ENCODE results near the gene ADCY4. TPM values are rescaled to one million over a fixed set of nuclear protein-coding genes. Genes with fewer than 3 reads are reported as not detected.
"Not testable (repeated sequence)": the region's sequence is repeated elsewhere in the genome, so short reads cannot be mapped to it uniquely, and the experiment has no call there.

ADCY4 gene
- total RNA-seq, 2 donors from 2014 or later: 35.2 to 36.0 TPM

DNA sequence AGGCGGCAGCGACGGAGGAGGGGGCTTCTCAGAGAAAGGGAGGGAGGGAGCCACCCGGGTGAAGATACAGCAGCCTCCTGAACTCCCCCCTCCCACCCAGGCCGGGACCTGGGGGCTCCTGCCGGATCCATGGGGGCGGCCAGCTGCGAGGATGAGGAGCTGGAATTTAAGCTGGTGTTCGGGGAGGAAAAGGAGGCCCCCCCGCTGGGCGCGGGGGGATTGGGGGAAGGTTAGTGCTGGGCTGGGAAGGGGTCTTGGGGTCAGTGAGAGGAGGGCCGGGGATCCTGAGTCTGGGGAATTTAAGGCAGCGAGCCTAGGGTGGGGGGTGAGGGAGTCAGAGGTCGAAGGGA is 33.3 kb upstream of the ADCY4 start:
- no peak for DNase-seq (ENCODE audit: low spot score)
- intact Hi-C loops (cut with DNase I): loop anchor here in 1 of 2 donors (5.0 kb wide), 1 partner anchor 69 kb away; no protein-coding TSS in a partner anchor

DNA sequence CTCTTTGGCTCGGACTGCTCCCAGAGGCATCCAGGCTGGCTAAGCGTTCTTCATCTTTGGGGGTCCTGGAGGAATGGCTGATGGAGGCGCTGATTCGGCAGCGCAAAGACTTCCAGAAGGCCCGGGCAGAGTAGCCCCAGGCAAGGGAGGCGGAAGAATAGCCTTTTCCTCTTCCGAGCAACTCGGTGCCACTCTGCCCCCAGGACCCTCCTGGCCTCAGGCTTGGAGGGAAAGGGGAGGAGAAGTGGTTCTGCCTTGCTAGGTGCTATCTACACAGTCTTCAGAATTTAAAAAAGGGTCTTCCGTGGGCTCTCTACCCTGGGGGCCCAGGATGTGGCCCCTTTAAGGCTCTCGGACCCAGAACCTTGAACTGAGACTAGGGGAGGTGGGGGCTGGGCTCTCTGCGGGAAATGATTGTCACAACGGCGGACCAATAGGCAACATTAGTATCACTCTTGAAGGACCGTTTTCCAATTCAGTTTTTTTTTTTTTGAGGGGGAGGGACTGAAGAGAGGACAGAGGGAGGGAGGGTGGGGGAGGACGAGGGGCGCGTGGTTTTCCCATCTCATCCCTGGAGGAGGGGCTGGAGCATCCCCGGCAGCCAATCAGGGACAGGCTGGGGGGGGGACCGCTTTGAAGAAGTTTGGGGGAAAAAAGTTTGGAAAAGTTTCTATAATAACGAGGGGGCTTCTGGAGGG is 32.8 kb upstream of the ADCY4 start, which contains the start of gene NFATC4:
TSS of gene NFATC4 (plus strand) at position 671 of the 698 bp plus-strand sequence. CDS start 157 bp downstream, outside the sequence.
- intact Hi-C loops (cut with DNase I): loop anchor here in 1 of 2 donors (5.0 kb wide), 1 partner anchor 70 kb away; no protein-coding TSS in a partner anchor
- DNase-seq (ENCODE audit: low spot score): peak; percentile 90

DNA sequence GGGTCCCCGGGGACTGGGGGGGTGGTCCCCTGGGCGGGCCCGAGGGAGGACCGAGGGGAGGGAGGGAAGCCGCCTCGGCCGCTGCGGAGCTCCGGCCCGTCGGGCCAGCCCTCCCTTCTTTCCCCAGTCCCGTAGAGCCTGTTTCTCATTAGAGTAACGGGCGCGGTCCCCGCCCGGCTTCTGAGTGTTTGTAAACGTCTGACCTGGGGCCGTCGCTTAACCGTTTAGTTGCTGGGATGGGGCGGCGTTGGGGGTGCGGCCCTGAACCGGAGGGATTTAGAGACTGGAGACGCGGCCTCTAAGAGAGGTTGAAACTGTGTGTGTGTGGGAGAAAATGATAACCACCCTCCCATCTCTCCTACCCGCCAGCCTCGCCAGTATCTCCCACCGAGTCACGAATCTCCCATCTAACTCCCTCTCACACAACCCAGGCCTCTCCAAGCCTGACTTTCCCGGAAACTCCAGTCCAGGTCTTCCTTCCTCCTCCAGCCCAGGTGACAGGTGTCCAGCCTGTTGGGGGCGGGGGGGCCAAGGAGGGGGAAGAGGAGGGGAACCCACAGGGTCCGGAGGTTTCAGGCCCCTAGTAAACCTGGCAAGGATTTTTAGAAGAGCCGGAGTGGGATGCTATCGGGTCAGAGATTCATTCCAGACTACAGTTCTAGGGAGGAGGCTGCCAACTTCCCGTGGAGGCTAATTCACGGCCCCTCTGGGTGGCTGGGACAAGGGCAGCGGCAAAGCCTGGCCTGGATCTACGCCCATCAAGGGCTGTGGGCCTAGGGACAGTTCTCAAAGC is 32.0 kb upstream of the ADCY4 start:
- intact Hi-C loops (cut with DNase I): loop anchor here (1.0 to 5.0 kb wide), 2 partner anchors 63 to 70 kb away; no protein-coding TSS in a partner anchor
- peak; percentile 97 for DNase-seq (ENCODE audit: low spot score)

DNA sequence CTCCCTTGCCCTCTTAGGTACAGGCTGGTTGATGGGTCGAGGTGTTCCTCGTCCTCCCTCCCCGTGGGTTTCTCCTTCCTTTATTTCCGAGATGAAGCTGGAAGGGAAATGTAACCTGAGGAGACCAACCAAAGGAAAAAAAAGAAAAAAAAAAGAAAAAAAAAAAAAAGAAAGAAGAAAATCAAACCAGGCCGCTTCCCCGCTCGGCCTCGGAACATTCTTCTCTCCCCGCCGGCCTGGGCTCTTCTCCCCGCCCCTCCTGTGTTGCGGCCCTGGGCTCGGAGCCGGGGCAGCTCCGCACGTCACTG is 31.5 kb upstream of the ADCY4 start:
- no peak for DNase-seq (ENCODE audit: low spot score)
- intact Hi-C loops (cut with DNase I): loop anchor here (1.0 to 5.0 kb wide), 2 partner anchors 64 to 71 kb away; no protein-coding TSS in a partner anchor

DNA sequence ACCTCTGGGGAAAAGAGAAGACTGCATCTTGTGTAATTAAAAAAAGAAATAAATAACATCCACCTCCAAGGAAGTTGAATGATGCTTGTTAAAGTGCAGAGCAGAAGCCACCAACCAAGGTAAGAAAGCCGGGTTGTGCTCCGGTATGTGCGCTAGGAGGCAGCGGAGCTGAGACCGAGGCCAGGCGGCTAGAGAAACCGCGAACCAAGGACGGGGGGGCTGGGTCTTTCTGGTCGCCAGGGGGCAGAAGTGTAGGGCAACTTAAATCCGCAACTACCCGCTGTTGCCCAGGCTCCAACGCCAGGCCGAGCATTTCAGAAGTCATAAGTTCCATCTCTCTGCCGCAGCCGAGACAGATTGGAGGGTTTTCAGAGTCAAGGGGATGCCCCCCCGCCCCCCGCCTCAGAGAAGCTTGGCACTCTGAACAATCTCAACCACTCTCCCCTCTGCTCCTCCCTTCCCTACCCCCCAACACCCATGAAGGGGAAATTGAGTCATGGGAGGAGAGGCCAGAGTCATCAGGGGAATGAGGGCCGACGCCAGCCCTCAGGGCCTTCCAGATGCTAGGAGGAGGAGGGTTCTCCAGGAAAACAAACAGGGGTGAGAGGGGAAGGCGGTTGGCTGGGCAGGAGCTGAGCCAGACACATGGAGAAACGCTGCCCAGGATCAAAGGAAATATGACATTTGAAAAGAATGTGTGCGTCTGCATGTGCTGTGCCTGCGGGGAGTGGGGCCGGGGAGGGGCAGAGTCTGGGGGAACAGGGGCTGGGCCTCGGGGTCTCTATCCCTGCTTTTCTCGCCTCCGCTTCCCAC is 30.9 kb upstream of the ADCY4 start:
- DNase-seq (ENCODE audit: low spot score): peak; percentile 96
- intact Hi-C loops (cut with DNase I): loop anchor here (1.0 to 5.0 kb wide), 3 partner anchors 64 to 71 kb away; no protein-coding TSS in a partner anchor

DNA sequence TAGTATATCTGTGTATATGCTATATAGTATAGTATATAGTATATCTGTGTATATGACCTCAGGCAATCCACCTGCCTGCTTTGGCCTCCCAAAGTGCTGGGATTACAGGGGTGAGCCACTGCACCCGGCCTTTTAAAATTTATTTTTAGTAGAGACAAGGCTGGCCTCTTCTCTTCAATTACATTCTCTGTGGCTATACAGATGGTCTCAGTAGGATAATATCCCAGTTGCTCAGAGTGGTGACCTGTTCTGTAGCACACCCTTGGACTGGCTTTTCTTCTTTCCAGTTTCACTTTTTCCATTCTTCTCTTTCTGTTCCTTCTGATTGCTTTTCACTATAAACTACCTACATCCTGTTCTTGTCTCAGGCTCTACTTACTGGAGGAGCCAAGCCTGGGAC is 30.0 kb upstream of the ADCY4 start:
- no peak for DNase-seq (ENCODE audit: low spot score)
- intact Hi-C loops (cut with DNase I): loop anchor here (2.0 to 5.0 kb wide), 2 partner anchors 72 kb away; no protein-coding TSS in a partner anchor

DNA sequence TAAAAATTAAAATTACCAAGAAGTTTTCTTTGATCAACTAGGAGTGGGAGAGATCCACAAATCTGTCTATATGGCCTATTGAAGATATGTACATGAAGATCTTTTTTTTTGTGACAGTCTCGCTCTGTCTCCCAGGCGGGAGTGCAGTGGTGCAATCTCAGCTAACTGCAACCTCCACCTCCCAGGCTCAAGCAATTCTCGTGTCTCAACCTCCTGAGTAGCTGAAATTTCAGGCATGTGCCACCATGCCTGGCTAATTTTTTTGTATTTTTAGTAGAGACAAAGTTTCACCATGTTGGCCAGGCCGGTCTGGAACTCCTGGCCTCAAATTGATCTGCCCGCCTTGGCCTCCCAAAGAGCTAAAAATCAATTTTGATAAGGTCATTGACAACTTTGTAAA is 28.5 kb upstream of the ADCY4 start:
- intact Hi-C loops (cut with DNase I): no loop called here
- peak; percentile 5 for DNase-seq (ENCODE audit: low spot score)

DNA sequence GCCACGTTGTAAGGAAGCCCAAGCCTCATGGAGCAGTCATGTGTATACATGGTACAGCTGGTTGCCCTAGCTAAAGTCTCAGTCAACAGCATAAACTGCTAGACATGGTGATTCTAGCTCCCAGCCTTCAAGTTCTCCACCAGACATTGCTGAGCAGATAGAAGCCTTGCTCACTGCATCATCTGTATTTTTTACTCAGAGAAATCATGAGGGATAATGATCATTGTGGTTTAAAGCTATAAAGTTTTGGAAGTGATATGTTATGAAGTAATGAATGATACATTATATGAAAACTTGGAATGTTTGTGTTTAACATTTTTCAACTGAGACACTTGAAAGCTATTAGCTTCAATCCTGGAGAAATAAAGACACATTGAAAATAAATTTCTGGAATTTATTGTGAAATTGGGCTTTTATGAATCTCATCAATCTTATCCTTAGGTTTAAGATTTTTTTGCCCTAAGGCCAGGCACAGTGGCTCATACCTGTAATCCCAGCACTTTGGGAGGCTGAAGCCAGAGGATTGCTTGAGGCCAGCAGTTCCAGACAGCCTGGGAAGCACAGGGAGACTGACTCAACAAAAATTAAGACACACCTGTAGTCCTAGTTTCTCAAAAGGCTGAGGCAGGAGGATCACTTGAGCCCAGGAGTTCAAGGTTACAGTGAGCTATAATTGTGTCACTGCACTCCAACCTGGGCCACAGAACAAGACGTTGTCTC is 27.5 kb upstream of the ADCY4 start:
- intact Hi-C loops (cut with DNase I): no loop called here
- DNase-seq (ENCODE audit: low spot score): peak; percentile 6

DNA sequence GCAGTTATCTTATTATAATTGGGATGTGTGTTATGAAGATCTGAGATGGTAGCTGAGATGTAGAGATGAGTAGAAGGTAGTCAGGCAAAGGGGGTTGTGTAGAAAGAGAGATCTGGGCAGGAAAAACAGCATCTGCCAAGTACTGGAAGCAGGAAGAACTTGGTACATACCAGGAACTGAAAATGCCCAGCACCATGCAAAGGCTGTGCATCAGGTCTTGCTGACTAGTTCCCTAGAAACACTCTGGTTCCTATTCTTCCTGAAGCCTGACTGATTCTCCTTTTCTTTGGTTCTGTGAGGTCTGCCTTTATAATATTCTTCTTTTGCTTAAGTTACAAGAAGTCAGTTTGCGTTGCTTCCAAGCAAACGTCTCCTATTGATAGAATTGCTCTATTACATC is 26.5 kb upstream of the ADCY4 start:
- DNase-seq (ENCODE audit: low spot score): no peak
- intact Hi-C loops (cut with DNase I): no loop called here

DNA sequence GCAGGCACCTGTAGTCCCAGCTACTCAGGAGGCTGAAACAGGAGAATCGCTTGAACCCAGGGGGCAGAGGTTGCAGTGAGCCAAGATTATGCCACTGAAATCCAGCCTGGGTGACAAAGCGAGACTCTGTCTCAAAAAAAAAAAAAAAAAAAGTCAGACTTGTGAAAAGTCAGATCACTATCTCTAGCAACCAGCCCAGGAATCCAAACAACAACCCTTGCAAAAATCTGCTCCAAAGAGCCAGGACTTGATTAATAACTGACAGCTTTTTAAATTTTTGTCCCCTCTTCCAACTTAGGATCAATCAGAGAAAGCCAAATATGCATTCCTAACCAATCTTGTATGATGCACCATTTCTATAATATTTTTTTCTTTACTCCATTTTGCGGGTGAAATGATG is 25.4 kb upstream of the ADCY4 start:
- no peak for DNase-seq (ENCODE audit: low spot score)
- intact Hi-C loops (cut with DNase I): no loop called here

DNA sequence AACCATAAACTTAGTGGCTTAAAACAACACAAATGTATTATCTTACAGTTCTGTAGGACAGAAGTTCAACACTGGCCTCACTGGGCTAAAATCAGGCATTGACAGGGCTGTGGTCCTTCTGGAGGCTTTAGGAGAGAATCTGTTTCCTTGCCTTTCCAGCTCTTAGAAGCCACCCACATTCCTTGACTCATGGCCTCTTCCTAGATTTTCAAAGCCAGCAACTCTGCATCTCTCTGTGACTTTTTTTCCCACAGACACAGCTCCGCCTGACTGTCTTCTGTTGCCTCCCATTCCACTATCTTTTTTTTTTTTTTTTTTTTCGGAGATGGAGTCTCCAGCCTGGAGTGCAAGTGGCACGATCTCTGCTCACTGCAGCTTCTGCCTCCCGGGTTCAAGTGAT is 21.3 kb upstream of the ADCY4 start:
- peak; percentile 8 for DNase-seq (ENCODE audit: low spot score)
- intact Hi-C loops (cut with DNase I): no loop called here

DNA sequence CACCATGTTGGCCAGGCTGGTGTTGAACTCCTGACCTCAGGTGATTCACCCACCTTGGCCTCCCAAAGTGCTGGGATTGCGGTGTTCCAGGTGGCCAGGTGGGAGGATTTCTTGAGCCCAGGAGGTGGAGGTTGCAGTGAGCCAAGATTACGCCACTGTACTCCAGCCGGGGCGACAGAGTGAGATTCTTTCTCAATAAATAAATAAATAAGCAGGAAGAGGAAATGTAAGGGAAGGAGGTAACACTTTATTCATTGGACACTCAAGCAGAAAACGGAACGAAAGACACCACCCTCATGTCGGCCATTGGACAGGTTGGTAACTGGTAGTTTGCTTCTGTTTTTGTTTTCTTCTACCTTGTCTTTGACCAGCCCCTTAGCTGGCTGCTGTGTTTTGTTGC is 20.1 kb upstream of the ADCY4 start:
- intact Hi-C loops (cut with DNase I): no loop called here

DNA sequence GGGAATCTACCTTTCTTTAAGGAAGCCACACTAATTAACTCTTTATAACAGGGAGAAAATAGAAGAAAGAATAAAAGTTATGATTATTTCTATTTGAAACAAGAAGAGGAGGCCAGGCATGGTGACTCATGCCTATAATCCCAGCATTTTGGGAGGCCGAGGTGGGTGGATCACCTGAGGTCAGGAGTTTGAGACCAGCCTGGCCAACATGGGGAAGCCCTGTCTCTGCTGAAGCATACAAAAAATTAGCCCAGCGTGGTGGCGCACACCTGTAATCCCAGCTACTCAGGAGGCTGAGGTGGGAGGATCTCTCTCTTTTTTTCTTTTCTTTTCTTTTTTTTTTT is 19.6 kb upstream of the ADCY4 start:
- DNase-seq (ENCODE audit: low spot score): peak; percentile 8
- intact Hi-C loops (cut with DNase I): not testable (repeated sequence)

More for the DNA sequence above, 20.1 kb upstream of the ADCY4 start:
- DNase-seq (ENCODE audit: low spot score): peak; percentile 50

DNA sequence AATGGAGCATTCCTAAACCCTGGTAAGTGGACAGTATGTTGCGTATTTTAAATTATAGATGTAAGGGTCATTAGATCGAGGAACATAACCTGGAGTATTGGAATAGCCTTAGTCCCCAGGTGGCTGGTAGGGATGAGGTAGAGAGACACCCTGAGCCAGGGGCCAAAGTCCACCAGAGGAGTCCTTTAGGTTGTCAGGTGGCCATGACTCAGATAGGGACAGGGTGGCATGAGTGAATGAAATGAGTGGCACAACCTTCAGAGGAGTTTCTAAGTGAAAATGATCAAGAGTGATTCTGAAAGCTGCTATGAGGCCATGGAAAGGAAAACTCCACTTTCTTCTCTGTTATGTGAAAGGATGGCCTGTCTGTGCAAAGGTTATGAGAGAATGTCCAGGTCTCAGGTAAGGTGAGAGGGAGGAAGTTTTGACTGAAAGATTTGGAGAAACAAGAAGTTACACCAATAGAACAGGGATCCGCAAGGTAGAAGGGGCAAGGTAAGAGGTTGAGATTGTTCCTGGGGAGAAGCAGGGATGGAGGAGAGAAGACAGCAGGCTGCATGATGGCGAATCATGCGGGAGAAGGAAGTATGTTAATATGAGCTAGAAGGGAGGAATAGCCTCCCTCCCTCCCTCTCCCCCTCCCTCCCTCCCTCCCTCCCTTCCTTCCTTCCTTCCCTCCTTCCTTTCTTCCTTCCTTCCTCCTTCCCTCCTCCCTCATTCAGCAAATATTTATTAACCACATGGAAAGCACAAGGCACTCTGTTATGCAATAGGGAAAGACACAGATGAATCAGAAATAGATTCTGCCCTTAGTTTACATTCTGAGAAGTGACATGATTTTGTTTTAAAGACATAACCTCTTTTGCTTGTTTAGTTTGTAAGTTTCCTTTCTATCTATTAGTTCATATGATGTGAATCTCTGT is 18.9 kb upstream of the ADCY4 start:
- DNase-seq (ENCODE audit: low spot score): peak; percentile 8
- intact Hi-C loops (cut with DNase I): no loop called here

DNA sequence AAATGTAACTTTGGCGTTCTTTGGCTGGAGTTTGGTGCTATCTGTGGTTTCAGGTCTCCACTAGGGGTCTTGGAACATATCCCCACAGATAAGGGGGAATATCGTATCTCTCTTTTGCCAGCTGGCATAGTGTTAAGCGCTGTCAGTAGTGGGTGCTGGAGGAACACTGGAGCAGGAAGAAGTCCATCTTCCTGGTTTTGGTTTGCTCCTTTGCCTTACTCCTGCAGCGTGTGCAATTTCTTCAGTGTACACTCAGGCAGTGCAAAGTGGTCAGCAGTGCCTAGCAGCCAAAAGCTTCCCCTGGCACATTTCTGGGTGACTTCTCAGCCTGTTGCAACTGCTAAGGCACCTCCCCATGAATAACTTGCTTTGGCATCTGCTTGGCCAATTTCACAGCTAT is 16.6 kb upstream of the ADCY4 start:
- intact Hi-C loops (cut with DNase I): no loop called here
- peak; percentile 56 for DNase-seq (ENCODE audit: low spot score)

DNA sequence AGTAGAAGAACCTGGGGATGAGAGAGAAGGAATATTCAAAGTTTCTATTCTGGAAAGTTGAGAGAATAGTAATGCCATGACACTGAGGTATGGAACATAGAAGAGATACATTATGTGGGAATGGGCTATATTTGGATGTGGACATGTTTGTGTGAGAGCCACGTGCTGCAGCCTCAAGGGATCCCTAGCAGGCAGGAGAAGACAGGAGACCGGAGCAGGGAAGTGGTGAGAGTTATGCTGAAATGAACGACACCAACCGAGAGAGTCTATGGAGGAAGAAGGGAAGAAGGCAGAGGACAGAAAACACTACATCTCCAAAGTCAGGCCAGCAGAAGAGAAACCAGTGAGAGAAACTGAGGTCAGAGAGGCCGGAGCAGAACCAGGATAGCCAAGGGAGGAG is 14.9 kb upstream of the ADCY4 start:
- intact Hi-C loops (cut with DNase I): no loop called here
- peak; percentile 11 for DNase-seq (ENCODE audit: low spot score)

DNA sequence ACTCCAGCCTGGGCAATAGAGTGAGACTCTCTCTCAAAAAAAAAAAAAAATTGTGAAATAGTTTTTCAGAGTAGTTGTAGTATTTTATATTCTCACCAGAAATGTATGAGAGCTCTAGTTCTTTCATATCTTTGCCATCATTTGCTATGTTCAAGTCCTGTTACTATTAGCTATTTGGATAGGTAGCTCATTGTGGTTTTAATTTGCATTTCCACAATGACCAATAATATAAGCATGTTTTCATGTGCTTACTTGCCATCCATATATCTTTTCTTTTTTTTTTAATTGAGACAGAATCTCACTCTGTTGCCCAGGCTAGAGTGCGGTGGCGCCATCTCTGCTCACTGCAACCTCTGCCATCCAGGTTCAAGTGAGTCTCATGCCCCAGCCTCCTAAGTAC is 13.3 kb upstream of the ADCY4 start:
- peak; percentile 46 for DNase-seq (ENCODE audit: low spot score)

DNA sequence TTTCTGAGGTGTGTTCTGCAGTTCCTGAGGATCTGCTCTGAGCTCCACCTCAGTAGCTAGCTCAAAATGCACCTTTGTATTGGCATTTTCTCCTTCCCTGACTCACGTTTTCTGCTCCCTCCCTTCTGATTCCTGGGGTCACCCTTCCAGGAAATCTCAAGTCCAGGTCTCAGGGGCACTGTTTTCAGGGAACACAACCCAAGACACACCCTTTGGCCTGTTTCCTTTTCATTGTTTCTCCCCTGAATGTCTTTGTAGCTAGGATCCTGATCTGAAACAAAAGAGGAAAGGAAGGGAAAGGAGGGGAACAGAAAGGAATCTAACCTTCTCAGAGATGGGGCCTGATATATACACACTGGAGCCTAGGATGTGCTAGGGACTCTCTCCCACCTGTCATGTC is 12.3 kb upstream of the ADCY4 start:
- intact Hi-C loops (cut with DNase I): no loop called here

More for the DNA sequence above, 13.3 kb upstream of the ADCY4 start:
- intact Hi-C loops (cut with DNase I): no loop called here

More for the DNA sequence above, 12.3 kb upstream of the ADCY4 start:
- peak; percentile 2 for DNase-seq (ENCODE audit: low spot score)

All from posterior vena cava (tissue), 2 donors.